Panc1 (cell line): ENCODE results near the gene RPS24. TPM values are rescaled to one million over a fixed set of nuclear protein-coding genes. Genes with fewer than 3 reads are reported as not detected.
A peak's percentile ranks its signal among the peaks of the same experiment; 100 is the strongest.

Experiments used
- ATAC-seq: fragments of 200-7000 bp; cut with Tn5 transposase; 2 replicates; pipeline ENCODE4 v1.9.1; 2020; ENCODE audit warnings: mild to moderate bottlenecking, moderate library complexity
- BruUV-seq: library from RNA; stranded (reverse); fragments of 400-500 nt; replicated peaks from 2 replicates; lab custom pipeline; 2021; lab: Mats Ljungman, UMichigan
- CTCF ChIA-PET: fragments of 300-600 bp; sonication (Branson Sonifier 250); formaldehyde crosslinking; loops from one replicate; lab custom pipeline; 2022; ENCODE audit warnings: antibody characterized with exemption; lab: Charles Lee
- POLR2A ChIA-PET: fragments of 300-600 bp; sonication (Branson Sonifier 250); formaldehyde crosslinking; loops from one replicate; lab custom pipeline; 2022; ENCODE audit warnings: antibody characterized with exemption; lab: Charles Lee
- DNase-seq: peaks from one replicate; pipeline ENCODE4 v3.0.0-alpha.2; 2010; ENCODE audit warnings: low read depth, low spot score
- H3K27ac ChIP-seq: 2 replicates; pipeline ENCODE4 v1.5.1; 2011; ENCODE audit warnings: mild to moderate bottlenecking, low read length, inconsistent platforms
- H3K27me3 ChIP-seq: fragments of 200-500 bp; sonication (Bioruptor generic); 2 replicates; pipeline ENCODE4 v1.6.0; 2014; ENCODE audit warnings: low read length, inconsistent platforms; ENCODE audit not compliant: control insufficient read depth, insufficient read depth
- H3K36me3 ChIP-seq: fragments of 200-500 bp; sonication (Bioruptor generic); 2 replicates; pipeline ENCODE4 v1.5.1; 2014; ENCODE audit warnings: inconsistent platforms, mild to moderate bottlenecking, low read length, moderate library complexity; ENCODE audit not compliant: control insufficient read depth, insufficient read depth
- H3K4me1 ChIP-seq: 2 replicates; pipeline ENCODE4 v1.5.1; 2011; ENCODE audit warnings: inconsistent platforms, mild to moderate bottlenecking, low read length, moderate library complexity; ENCODE audit not compliant: control insufficient read depth, insufficient read depth
- H3K4me3 ChIP-seq, 2 experiments: 2 replicates each; pipeline ENCODE4 v1.5.1; 2011 to 2012; ENCODE audit warnings: low read depth in 2 of 2, low read length in 2 of 2, mild to moderate bottlenecking in 2 of 2, inconsistent platforms in 1 of 2, moderate library complexity in 1 of 2
- H3K9me3 ChIP-seq: fragments of 200-500 bp; sonication (Bioruptor generic); 2 replicates; pipeline ENCODE4 v1.5.1; 2014; ENCODE audit warnings: low read depth, mild to moderate bottlenecking, inconsistent platforms, low read length, moderate library complexity; ENCODE audit not compliant: control insufficient read depth, insufficient read depth
- POLR2AphosphoS5 ChIP-seq: IDR thresholded peaks from 2 replicates; pipeline ENCODE4 v1.6.1; 2012; ENCODE audit warnings: mild to moderate bottlenecking, low read depth, low read length, moderate library complexity
- SIN3A ChIP-seq: IDR thresholded peaks from 2 replicates; pipeline ENCODE4 v1.6.1; 2012; ENCODE audit warnings: low read depth, mild to moderate bottlenecking, low read length, moderate library complexity, borderline replicate concordance; ENCODE audit not compliant: insufficient read depth
- TCF7L2 ChIP-seq: IDR thresholded peaks from 2 replicates; pipeline ENCODE4 v1.6.1; 2011; ENCODE audit warnings: mild to moderate bottlenecking, low read depth, low read length, inconsistent platforms
- in situ Hi-C: cut with HindIII; loops from 2 replicates; pipeline ENCODE4 v1.10.0; 2016; ENCODE audit warnings: low sequenced_read_pairs, low pct_unique_long_range_greater_than_20kb
- intact Hi-C: fragments of 100-400 bp; cut with micrococcal nuclease; formaldehyde crosslinking; loops from one replicate; pipeline ENCODE4 v1.10.0; 2022; ENCODE audit not compliant: unreplicated experiment
- total RNA-seq: library from RNA; stranded (reverse); gene quantifications from one replicate; pipeline ENCODE4 v1.2.1, GENCODE V29; 2021; ENCODE audit not compliant: unreplicated experiment
- TF ChIP-seq, protein P1 (sequence below), 2 experiments: IDR thresholded peaks; 2 replicates each; pipeline ENCODE4 v1.6.1; 2011 to 2012; ENCODE audit warnings: low read depth in 2 of 2, control low read depth in 1 of 2, low read length in 1 of 2, mild to moderate bottlenecking in 1 of 2, moderate library complexity in 1 of 2; ENCODE audit not compliant: insufficient read depth in 1 of 2
- TF ChIP-seq, protein P2 (sequence below): fragments of 450-650 bp; IDR thresholded peaks from 2 replicates; pipeline ENCODE4 v1.5.1; 2017; ENCODE audit warnings: mild to moderate bottlenecking

Gene RPS24
- total RNA-seq, 1 experiment from 2014 or later = 1,400 TPM

DNA sequence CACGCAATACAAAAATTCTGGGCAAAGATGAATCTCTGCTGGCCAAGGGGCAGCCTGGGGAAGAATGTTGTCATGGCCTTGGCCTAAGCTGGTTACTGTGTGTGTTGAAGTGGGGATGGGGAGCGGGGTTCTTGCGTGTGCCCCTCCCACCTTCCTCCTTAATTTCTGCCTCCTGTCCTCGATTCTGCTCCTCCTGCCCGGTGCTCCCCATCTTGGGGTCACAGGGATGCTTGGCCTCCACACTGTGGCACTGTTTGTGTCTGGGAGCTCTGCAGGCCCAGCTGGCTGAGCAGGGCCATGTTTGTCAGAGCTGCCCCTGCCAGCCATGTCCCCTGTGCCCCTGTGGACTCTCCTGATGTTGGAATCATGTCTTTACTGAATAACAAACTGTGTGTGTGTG lies 37.1 kb downstream of the RPS24 start:
- no peaks in the 10 kb centered on the region for H3K36me3 ChIP-seq
- ATAC-seq (no peak), DNase-seq (no peak)
- no peaks in the 10 kb centered on the region for H3K9me3 ChIP-seq
- no peaks in the 10 kb centered on the region for H3K4me1 ChIP-seq
- no peak overlapping the region for H3K27ac ChIP-seq
- intact Hi-C loops (no loop called here), in situ Hi-C loops (no loop called here)
- CTCF ChIA-PET = no interaction called here
- no TSS peak for BruUV-seq
- TF ChIP-seq POLR2AphosphoS5 (no peak), SIN3A (no peak), TCF7L2 (no peak)
- TF ChIP-seq, protein P1, sequence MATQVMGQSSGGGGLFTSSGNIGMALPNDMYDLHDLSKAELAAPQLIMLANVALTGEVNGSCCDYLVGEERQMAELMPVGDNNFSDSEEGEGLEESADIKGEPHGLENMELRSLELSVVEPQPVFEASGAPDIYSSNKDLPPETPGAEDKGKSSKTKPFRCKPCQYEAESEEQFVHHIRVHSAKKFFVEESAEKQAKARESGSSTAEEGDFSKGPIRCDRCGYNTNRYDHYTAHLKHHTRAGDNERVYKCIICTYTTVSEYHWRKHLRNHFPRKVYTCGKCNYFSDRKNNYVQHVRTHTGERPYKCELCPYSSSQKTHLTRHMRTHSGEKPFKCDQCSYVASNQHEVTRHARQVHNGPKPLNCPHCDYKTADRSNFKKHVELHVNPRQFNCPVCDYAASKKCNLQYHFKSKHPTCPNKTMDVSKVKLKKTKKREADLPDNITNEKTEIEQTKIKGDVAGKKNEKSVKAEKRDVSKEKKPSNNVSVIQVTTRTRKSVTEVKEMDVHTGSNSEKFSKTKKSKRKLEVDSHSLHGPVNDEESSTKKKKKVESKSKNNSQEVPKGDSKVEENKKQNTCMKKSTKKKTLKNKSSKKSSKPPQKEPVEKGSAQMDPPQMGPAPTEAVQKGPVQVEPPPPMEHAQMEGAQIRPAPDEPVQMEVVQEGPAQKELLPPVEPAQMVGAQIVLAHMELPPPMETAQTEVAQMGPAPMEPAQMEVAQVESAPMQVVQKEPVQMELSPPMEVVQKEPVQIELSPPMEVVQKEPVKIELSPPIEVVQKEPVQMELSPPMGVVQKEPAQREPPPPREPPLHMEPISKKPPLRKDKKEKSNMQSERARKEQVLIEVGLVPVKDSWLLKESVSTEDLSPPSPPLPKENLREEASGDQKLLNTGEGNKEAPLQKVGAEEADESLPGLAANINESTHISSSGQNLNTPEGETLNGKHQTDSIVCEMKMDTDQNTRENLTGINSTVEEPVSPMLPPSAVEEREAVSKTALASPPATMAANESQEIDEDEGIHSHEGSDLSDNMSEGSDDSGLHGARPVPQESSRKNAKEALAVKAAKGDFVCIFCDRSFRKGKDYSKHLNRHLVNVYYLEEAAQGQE (IDR thresholded peaks at IDR 0.05; ENCODE audit: insufficient read depth in 1 of 2, low read depth in 2 of 2, low read length in 1 of 2) = no peak
- TF ChIP-seq, protein P2, sequence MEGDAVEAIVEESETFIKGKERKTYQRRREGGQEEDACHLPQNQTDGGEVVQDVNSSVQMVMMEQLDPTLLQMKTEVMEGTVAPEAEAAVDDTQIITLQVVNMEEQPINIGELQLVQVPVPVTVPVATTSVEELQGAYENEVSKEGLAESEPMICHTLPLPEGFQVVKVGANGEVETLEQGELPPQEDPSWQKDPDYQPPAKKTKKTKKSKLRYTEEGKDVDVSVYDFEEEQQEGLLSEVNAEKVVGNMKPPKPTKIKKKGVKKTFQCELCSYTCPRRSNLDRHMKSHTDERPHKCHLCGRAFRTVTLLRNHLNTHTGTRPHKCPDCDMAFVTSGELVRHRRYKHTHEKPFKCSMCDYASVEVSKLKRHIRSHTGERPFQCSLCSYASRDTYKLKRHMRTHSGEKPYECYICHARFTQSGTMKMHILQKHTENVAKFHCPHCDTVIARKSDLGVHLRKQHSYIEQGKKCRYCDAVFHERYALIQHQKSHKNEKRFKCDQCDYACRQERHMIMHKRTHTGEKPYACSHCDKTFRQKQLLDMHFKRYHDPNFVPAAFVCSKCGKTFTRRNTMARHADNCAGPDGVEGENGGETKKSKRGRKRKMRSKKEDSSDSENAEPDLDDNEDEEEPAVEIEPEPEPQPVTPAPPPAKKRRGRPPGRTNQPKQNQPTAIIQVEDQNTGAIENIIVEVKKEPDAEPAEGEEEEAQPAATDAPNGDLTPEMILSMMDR = no peak
- no peaks in the 10 kb centered on the region for H3K27me3 ChIP-seq
- no peak overlapping the region for H3K4me3 ChIP-seq
- POLR2A ChIA-PET = interaction anchor here (0.7 kb wide), 1 partner anchor 111 kb away, joined by 4 read pairs; no protein-coding TSS in a partner anchor

DNA sequence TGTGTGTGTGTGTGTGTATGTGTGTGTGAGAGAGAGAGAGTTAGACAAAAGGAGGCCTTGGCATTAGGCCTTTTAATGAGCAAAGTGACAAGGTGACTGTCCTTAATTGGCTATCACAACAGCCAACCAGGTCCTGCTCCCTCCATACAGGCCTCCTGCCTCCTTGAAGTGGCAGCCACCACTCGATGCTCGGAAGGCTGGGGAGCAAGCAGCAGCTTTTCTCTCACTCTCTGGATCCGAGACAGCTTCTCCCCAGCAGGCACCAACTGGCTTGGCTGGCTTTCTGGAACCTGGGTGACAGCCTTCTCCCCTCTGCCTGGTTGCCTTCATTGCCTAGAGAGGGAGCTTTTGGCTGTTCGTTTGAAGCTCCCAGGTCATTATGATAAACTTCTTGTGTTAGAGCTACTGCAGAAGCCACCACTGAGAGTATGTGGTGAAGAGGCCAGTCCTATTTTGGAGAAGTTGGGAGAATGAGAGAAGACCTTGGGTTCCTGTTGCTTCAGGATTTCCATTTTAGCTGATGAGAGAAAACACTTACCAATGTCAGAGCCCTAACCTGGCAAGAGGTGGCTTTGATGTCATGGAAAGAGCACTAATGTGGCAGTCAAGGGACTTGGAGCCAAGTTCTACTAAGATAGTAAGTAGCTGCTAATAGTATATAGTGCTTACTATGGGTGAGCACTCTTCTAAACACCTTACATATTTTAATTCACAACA lies 37.6 kb downstream of the RPS24 start:
- ChIA-PET CTCF (no interaction called here), POLR2A (interaction anchor here (0.7 kb wide), 1 partner anchor 111 kb away, joined by 4 read pairs; no protein-coding TSS in a partner anchor)
- Histone ChIP-seq H3K4me1 (no peaks in the 10 kb centered on the region), H3K4me3 (no peak overlapping the region), H3K36me3 (no peaks in the 10 kb centered on the region), H3K27me3 (no peaks in the 10 kb centered on the region), H3K27ac (no peak overlapping the region), H3K9me3 (no peaks in the 10 kb centered on the region)
- DNase-seq = no peak
- intact Hi-C loops (no loop called here), in situ Hi-C loops (no loop called here)
- no peak for TF ChIP-seq SIN3A
- TF ChIP-seq, protein P1 (IDR thresholded peaks at IDR 0.05; ENCODE audit: insufficient read depth in 1 of 2, low read depth in 2 of 2, low read length in 1 of 2) = no peak
- no peak for TF ChIP-seq POLR2AphosphoS5
- TF ChIP-seq, protein P2 = no peak
- TF ChIP-seq TCF7L2 = no peak
- BruUV-seq = no TSS peak
- 0 out of 2 replicates have a peak, but pooled peaks have one; percentile 37 for ATAC-seq
